Progenitor cell of endocrine pancreas (in vitro differentiated cells): Measurements from ENCODE around the gene KLHL1. TPM values are rescaled to one million over a fixed set of nuclear protein-coding genes. Genes with fewer than 3 reads are reported as not detected.

ENCODE experiments used
- DNase-seq: peaks from one replicate; pipeline ENCODE4 v3.0.0; 2021; ENCODE audit warnings: low spot score; ENCODE audit not compliant: unreplicated experiment
- H3K27ac Mint-ChIP-seq: 2 replicates; pipeline ENCODE4 v1.8.0; 2021; ENCODE audit warnings: mild to moderate bottlenecking, moderate library complexity, mixed read lengths
- H3K27me3 Mint-ChIP-seq: 2 replicates; pipeline ENCODE4 v1.8.0; 2021; ENCODE audit warnings: mixed read lengths
- H3K36me3 Mint-ChIP-seq: 2 replicates; pipeline ENCODE4 v1.8.0; 2022; ENCODE audit warnings: mixed read lengths; ENCODE audit not compliant: insufficient read depth
- H3K4me1 Mint-ChIP-seq: 2 replicates; pipeline ENCODE4 v1.8.0; 2021; ENCODE audit warnings: low read depth, mixed read lengths
- H3K4me3 Mint-ChIP-seq: 2 replicates; pipeline ENCODE4 v1.8.0; 2021; ENCODE audit warnings: low read depth, mild to moderate bottlenecking, moderate library complexity, mixed read lengths
- H3K9me3 Mint-ChIP-seq: 2 replicates; pipeline ENCODE4 v1.8.0; 2021; ENCODE audit warnings: low read depth, mixed read lengths
- total RNA-seq: library from RNA; stranded (reverse); gene quantifications from 2 replicates; pipeline ENCODE4 v1.2.1, GENCODE V29; 2021
- TF ChIP-seq, protein P1 (sequence below): fragments of 200-600 bp; sonication (generic); IDR thresholded peaks from one replicate; pipeline ENCODE4 v1.5.0; 2021; ENCODE audit warnings: antibody characterized with exemption, mild to moderate bottlenecking; ENCODE audit not compliant: unreplicated experiment

The KLHL1 gene
- total RNA-seq, 1 donor from 2014 or later = 0.14 TPM

DNA sequence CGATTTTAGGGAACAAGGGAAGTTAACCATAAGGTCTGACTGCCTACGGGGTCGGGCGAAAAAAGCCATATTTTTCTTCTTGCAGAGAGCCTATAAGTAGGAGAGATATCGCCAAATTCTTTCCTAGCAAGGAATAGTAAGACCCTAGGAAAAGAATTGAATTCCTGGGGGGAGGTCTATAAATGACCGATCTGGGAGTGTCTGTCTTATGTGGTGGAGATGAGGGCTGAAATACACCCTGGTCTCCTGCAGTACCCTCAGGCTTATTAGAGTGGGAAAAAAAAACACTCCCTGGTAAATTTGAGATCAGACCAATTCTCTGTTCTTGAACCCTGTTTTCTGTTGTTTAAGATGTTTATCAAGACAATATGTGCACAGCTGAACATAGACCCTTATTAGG, 448.1 kb downstream of the KLHL1 start:
- H3K9me3 Mint-ChIP-seq = peaks cover 18% of the 10 kb centered on the region
- no peaks in the 10 kb centered on the region for H3K27me3 Mint-ChIP-seq
- no peak overlapping the region for H3K4me3 Mint-ChIP-seq
- H3K27ac Mint-ChIP-seq = no peak overlapping the region
- H3K4me1 Mint-ChIP-seq = no peaks in the 10 kb centered on the region
- no peak for DNase-seq
- no peaks in the 10 kb centered on the region for H3K36me3 Mint-ChIP-seq
- TF ChIP-seq, protein P1, sequence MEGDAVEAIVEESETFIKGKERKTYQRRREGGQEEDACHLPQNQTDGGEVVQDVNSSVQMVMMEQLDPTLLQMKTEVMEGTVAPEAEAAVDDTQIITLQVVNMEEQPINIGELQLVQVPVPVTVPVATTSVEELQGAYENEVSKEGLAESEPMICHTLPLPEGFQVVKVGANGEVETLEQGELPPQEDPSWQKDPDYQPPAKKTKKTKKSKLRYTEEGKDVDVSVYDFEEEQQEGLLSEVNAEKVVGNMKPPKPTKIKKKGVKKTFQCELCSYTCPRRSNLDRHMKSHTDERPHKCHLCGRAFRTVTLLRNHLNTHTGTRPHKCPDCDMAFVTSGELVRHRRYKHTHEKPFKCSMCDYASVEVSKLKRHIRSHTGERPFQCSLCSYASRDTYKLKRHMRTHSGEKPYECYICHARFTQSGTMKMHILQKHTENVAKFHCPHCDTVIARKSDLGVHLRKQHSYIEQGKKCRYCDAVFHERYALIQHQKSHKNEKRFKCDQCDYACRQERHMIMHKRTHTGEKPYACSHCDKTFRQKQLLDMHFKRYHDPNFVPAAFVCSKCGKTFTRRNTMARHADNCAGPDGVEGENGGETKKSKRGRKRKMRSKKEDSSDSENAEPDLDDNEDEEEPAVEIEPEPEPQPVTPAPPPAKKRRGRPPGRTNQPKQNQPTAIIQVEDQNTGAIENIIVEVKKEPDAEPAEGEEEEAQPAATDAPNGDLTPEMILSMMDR = no peak

DNA sequence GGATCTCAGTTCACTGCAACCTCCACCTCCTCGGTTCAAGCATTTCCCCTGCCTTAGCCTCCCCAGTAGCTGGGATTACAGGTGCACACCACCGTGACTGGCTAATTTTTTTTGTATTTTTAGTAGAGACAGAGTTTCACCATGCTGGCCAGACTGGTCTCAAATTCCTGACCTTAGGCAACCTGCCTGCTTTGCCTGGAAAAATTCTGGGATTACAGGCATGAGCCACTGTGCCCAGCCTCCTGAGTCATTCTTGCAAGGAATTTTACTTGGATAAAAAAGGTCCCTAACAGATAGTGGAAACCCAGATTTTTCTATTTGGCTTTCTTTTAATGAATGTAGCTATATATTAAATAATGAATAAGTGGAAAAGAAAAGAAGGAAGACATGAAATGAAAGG, 450.6 kb downstream of the KLHL1 start:
- Mint-ChIP-seq H3K4me3 (no peak overlapping the region), H3K27me3 (no peaks in the 10 kb centered on the region), H3K27ac (no peak overlapping the region)

DNA sequence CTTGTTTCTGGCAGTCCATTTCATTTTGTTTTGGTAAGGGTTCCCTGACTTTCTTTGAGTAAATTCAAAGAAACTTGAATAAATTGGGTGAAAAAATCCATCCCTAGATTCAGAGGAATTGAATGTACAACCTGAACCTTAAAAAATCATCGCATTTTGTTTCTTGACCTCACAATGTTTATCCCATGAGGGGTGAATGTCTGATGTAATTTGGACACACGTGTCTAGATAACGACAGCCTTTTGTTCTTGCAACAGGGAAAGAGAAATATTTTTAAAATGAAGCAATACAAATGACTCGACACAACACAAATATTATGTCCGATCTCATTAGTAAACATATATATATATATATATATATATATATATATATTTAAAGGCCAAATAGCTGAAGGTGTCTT, 453.9 kb downstream of the KLHL1 start:
- TF ChIP-seq, protein P1 = no peak
- H3K9me3 Mint-ChIP-seq = peaks cover 5% of the 10 kb centered on the region
- no peaks in the 10 kb centered on the region for H3K27me3 Mint-ChIP-seq
- H3K36me3 Mint-ChIP-seq = no peaks in the 10 kb centered on the region
- no peak overlapping the region for H3K27ac Mint-ChIP-seq
- H3K4me3 Mint-ChIP-seq = no peak overlapping the region
- no peak for DNase-seq
- H3K4me1 Mint-ChIP-seq = no peaks in the 10 kb centered on the region

More for the DNA sequence above, 450.6 kb downstream of the KLHL1 start:
- Mint-ChIP-seq H3K4me1 (no peaks in the 10 kb centered on the region), H3K36me3 (no peaks in the 10 kb centered on the region), H3K9me3 (peaks cover 18% of the 10 kb centered on the region)
- TF ChIP-seq, protein P1 = no peak
- DNase-seq = no peak

Other genes starting within 250 kb of the KLHL1 start
- not detected in 2 replicates for gene ATXN8OS, start 626 bp downstream of the KLHL1 start, total RNA-seq